NT2/D1 (cell line): ENCODE measurements around the gene SLC29A2.

ENCODE experiments used
- SUZ12 ChIP-seq: IDR thresholded peaks from 2 replicates; pipeline ENCODE4 v1.6.1; 2011; ENCODE audit not compliant: insufficient read length, insufficient read depth; ENCODE audit errors: extremely low read depth
- YY1 ChIP-seq: IDR thresholded peaks from 2 replicates; pipeline ENCODE4 v1.6.1; 2011; ENCODE audit not compliant: insufficient read length, insufficient read depth
- ZNF274 ChIP-seq: IDR thresholded peaks from 2 replicates; pipeline ENCODE4 v1.6.1; 2011; ENCODE audit warnings: mild to moderate bottlenecking, low read depth, low read length

- TF ChIP-seq YY1: no peak
- TF ChIP-seq SUZ12: peak; percentile 93
- no peak for TF ChIP-seq ZNF274
Observed at GRCh38 chr11:66420671-66421476, 49.3 kb upstream of the SLC29A2 start, which contains the start of gene NPAS4.
